GM21390 (cell line): ENCODE measurements around the gene FABP6.

Source experiments
- ATAC-seq: cut with Tn5 transposase; IDR thresholded peaks from one replicate; pipeline ENCODE4 v1.9.1; 2021; ENCODE audit not compliant: unreplicated experiment

The FABP6 gene

GRCh38 chr5:160260881-160261815 is 31.8 kb downstream of the FABP6 start:
- peak; percentile 67 for ATAC-seq

GRCh38 chr5:160262151-160263074 is 33.1 kb downstream of the FABP6 start:
- no peak for ATAC-seq

GRCh38 chr5:160263326-160263855 is 34.1 kb downstream of the FABP6 start:
- ATAC-seq, result no peak

GRCh38 chr5:160266044-160266443 is 36.7 kb downstream of the FABP6 start:
- ATAC-seq, result no peak

GRCh38 chr5:160266752-160267345 is 37.5 kb downstream of the FABP6 start:
- ATAC-seq, result no peak

- no peak for ATAC-seq
Measured at GRCh38 chr5:160268121-160268520, 38.8 kb downstream of the FABP6 start.

GRCh38 chr5:160269017-160269416 is 39.7 kb downstream of the FABP6 start:
- ATAC-seq, result no peak

- ATAC-seq, result no peak
Measured at GRCh38 chr5:160270704-160271103, 41.4 kb downstream of the FABP6 start.

GRCh38 chr5:160271396-160271795 is 42.1 kb downstream of the FABP6 start:
- peak; percentile 45 for ATAC-seq

GRCh38 chr5:160271836-160272235 is 42.5 kb downstream of the FABP6 start:
- no peak for ATAC-seq

- no peak for ATAC-seq
Measured at GRCh38 chr5:160272264-160272663, 43.0 kb downstream of the FABP6 start.

- no peak for ATAC-seq
Measured at GRCh38 chr5:160272889-160273288, 43.6 kb downstream of the FABP6 start.

GRCh38 chr5:160274483-160274931 is 45.2 kb downstream of the FABP6 start:
- ATAC-seq, result no peak

- ATAC-seq, result no peak
Measured at GRCh38 chr5:160278343-160278742, 49.0 kb downstream of the FABP6 start.

GRCh38 chr5:160280384-160281095 is 51.2 kb downstream of the FABP6 start:
- no peak for ATAC-seq

GRCh38 chr5:160281275-160281674 is 52.0 kb downstream of the FABP6 start:
- ATAC-seq, result no peak

- ATAC-seq, result no peak
Measured at GRCh38 chr5:160284291-160284873, 55.1 kb downstream of the FABP6 start.

- ATAC-seq, result no peak
Measured at GRCh38 chr5:160285316-160285715, 56.0 kb downstream of the FABP6 start.

GRCh38 chr5:160286947-160287346 is 57.6 kb downstream of the FABP6 start:
- ATAC-seq, result no peak
